CD4-positive, alpha-beta T cell (primary cell): ENCODE results near the gene IL19. TPM values are rescaled to one million over a fixed set of nuclear protein-coding genes. Genes with fewer than 3 reads are reported as not detected.

Experiments
- ATAC-seq: fragments of 200-7000 bp; cut with Tn5 transposase; one replicate; pipeline ENCODE4 v1.10.0; 2022; ENCODE audit warnings: mild to moderate bottlenecking; ENCODE audit not compliant: poor library complexity
- CTCF ChIA-PET: fragments of 350-600 bp; sonication (Branson Sonifier 250); formaldehyde crosslinking; loops from one replicate; lab custom pipeline; 2021; ENCODE audit warnings: antibody characterized with exemption, inconsistent platforms; lab: Charles Lee
- POLR2A ChIA-PET: fragments of 350-600 bp; sonication (Branson Sonifier 250); formaldehyde crosslinking; loops from one replicate; lab custom pipeline; 2021; ENCODE audit warnings: antibody characterized with exemption, inconsistent platforms; lab: Charles Lee
- DNase-seq, 14 experiments: peaks; one replicate each; pipeline ENCODE4 v3.0.0-alpha.2; 2013 to 2020; ENCODE audit warnings: mixed read lengths in 2 of 14
- H3K27ac ChIP-seq, 2 donors: one replicate each; pipeline versions ENCODE4 v1.5.1 to v1.7.0; 2013; ENCODE audit warnings: low read length in 2 of 2, low read depth in 1 of 2, mild to moderate bottlenecking in 1 of 2
- H3K27me3 ChIP-seq, 2 experiments: 1 replicate in 1 of 2; 2 replicates in 1 of 2; pipeline versions ENCODE4 v1.6.1 to v1.7.0; 2013; ENCODE audit warnings: low read length in 2 of 2, control low read depth in 1 of 2, mild to moderate bottlenecking in 1 of 2, moderate library complexity in 1 of 2; ENCODE audit not compliant: insufficient read depth in 2 of 2, control insufficient read depth in 1 of 2
- H3K36me3 ChIP-seq: one replicate; pipeline ENCODE4 v1.6.1; 2013; ENCODE audit warnings: low read length, control low read depth; ENCODE audit not compliant: insufficient read depth
- H3K4me1 ChIP-seq: one replicate; pipeline ENCODE4 v1.6.1; 2013; ENCODE audit warnings: low read length, control low read depth; ENCODE audit not compliant: insufficient read depth
- H3K4me3 ChIP-seq: one replicate; pipeline ENCODE4 v1.5.1; 2013; ENCODE audit warnings: mild to moderate bottlenecking, low read length, moderate library complexity
- H3K9me3 ChIP-seq, 2 experiments: 1 replicate in 1 of 2; 2 replicates in 1 of 2; pipeline versions ENCODE4 v1.6.1 to v1.7.0; 2013; ENCODE audit warnings: low read length in 2 of 2, mild to moderate bottlenecking in 2 of 2, control low read depth in 1 of 2, moderate library complexity in 1 of 2; ENCODE audit not compliant: control insufficient read depth in 1 of 2, insufficient read depth in 1 of 2
- H3K27ac Mint-ChIP-seq: one replicate; pipeline ENCODE4 v1.8.0; 2020; ENCODE audit warnings: mixed read lengths
- H3K27me3 Mint-ChIP-seq: one replicate; pipeline ENCODE4 v1.8.0; 2021; ENCODE audit warnings: mixed read lengths
- H3K36me3 Mint-ChIP-seq: one replicate; pipeline ENCODE4 v1.8.0; 2021; ENCODE audit warnings: low read depth, mixed read lengths
- H3K4me1 Mint-ChIP-seq: one replicate; pipeline ENCODE4 v1.8.0; 2021; ENCODE audit warnings: low read depth, mixed read lengths
- H3K4me3 Mint-ChIP-seq: one replicate; pipeline ENCODE4 v1.8.0; 2020; ENCODE audit warnings: mild to moderate bottlenecking, mixed read lengths
- H3K9me3 Mint-ChIP-seq: one replicate; pipeline ENCODE4 v1.8.0; 2020; ENCODE audit warnings: mixed read lengths
- intact Hi-C, 2 experiments: fragments of 100-400 bp; cut with DNase I in 1 of 2; cut with micrococcal nuclease in 1 of 2; formaldehyde crosslinking; loops; one replicate each; pipeline versions ENCODE4 v1.15.1 to v1.9.0; 2023 to 2025; cut with DNase I, micrococcal nuclease
- total RNA-seq, 174 experiments: library from RNA in 2 of 174; stranded (reverse) in 2 of 174; gene quantifications; one replicate each; pipeline ENCODE4 v1.2.3 and lab custom pipeline; 2021 to 2026
- TF ChIP-seq, protein P1 (sequence below): fragments of 200-600 bp; IDR thresholded peaks from one replicate; pipeline ENCODE4 v1.8.0; 2022; ENCODE audit warnings: antibody characterized with exemption, mild to moderate bottlenecking

The IL19 gene
- total RNA-seq, 2 experiments from 2014 or later = not detected

DNA sequence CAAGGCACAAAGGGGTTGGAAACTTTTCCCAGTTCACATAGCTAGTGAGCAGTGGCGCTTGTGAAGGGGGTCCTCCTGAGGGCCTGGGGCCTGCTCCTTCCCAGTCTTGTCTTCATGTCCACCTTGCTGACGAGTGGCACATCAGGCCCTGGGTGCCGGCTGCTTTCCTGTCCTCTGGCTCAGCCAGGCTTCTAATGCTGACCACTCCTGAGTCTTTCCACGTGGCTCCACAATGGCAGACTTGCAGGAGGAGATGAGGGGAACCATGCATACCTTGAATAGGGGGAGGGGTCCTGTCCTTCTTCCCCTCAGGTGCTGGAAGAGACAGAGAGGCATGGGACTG, 47.1 kb upstream of the IL19 start:
- Histone ChIP-seq H3K27ac (no peak overlapping the region), H3K4me3 (no peak overlapping the region), H3K27me3 (no peaks in the 10 kb centered on the region), H3K9me3 (no peaks in the 10 kb centered on the region), H3K4me1 (peaks cover 56% of the 10 kb centered on the region), H3K36me3 (peaks cover 2% of the 10 kb centered on the region)
- peaks cover 66% of the 10 kb centered on the region for H3K4me1 Mint-ChIP-seq
- no peak for DNase-seq
- no peak overlapping the region for H3K4me3 Mint-ChIP-seq
- no peaks in the 10 kb centered on the region for H3K27me3 Mint-ChIP-seq
- ChIA-PET POLR2A (interaction anchor here (0.7 kb wide), 1 partner anchor 80 kb away, joined by 4 read pairs; no protein-coding TSS in a partner anchor), CTCF (no interaction called here)
- no peaks in the 10 kb centered on the region for H3K9me3 Mint-ChIP-seq
- no peak overlapping the region for H3K27ac Mint-ChIP-seq
- intact Hi-C loops = loop anchor here in 1 of 2 experiments (5.0 kb wide), 1 partner anchor 36 kb away; no protein-coding TSS in a partner anchor
- TF ChIP-seq, protein P1, sequence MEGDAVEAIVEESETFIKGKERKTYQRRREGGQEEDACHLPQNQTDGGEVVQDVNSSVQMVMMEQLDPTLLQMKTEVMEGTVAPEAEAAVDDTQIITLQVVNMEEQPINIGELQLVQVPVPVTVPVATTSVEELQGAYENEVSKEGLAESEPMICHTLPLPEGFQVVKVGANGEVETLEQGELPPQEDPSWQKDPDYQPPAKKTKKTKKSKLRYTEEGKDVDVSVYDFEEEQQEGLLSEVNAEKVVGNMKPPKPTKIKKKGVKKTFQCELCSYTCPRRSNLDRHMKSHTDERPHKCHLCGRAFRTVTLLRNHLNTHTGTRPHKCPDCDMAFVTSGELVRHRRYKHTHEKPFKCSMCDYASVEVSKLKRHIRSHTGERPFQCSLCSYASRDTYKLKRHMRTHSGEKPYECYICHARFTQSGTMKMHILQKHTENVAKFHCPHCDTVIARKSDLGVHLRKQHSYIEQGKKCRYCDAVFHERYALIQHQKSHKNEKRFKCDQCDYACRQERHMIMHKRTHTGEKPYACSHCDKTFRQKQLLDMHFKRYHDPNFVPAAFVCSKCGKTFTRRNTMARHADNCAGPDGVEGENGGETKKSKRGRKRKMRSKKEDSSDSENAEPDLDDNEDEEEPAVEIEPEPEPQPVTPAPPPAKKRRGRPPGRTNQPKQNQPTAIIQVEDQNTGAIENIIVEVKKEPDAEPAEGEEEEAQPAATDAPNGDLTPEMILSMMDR = no peak
- no peak for ATAC-seq
- peaks cover 4% of the 10 kb centered on the region for H3K36me3 Mint-ChIP-seq

DNA sequence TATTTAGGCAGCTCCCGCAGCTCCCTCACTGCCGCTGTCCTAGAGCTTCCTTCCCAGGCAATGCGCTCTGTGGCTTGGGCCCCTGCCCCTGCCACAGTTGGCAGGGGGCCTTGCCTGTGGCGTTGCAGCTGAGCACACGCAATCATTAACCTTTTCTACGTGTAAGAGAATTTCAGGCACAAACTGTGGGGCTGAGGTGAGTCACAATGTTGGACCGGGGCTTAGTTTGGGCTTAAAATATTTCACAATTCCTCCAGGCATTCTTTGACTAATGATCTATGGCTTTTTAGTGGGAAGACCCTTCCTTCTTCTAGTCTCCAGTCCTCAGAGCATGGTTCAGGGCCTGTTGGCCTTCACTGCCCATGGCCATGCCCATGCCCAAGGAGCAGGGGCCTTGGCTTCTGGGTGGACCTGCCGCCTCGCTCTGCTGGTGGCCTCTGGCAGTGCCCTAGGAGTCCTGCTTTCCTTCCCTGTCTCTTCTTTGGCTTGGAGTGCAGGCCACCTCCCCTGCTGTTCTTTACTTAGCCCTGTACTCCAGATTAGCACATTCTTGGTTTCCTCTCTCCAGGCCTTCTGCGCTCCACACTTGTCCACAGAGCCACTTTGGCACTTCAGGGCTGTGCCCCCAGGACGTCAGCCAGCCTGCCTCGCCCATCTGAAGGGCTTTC, 46.6 kb upstream of the IL19 start:
- Histone ChIP-seq H3K36me3 (peaks cover 6% of the 10 kb centered on the region), H3K27ac (no peak overlapping the region), H3K4me3 (no peak overlapping the region), H3K27me3 (no peaks in the 10 kb centered on the region), H3K4me1 (peaks cover 55% of the 10 kb centered on the region), H3K9me3 (no peaks in the 10 kb centered on the region)
- DNase-seq = peak in 1 of 14 experiments; percentile 31
- intact Hi-C loops = loop anchor here in 1 of 2 experiments (2.0 to 5.0 kb wide), 2 partner anchors 21 to 37 kb away; no protein-coding TSS in a partner anchor
- Mint-ChIP-seq H3K36me3 (peaks cover 9% of the 10 kb centered on the region), H3K4me1 (peaks cover 61% of the 10 kb centered on the region), H3K4me3 (no peak overlapping the region), H3K27ac (peak overlapping the region; percentile 9), H3K9me3 (no peaks in the 10 kb centered on the region), H3K27me3 (no peaks in the 10 kb centered on the region)
- ATAC-seq = no peak
- CTCF ChIA-PET = interaction anchor here (0.9 to 2.1 kb wide), 2 partner anchors 11 to 258 kb away, joined by 3 to 11 read pairs; no protein-coding TSS in a partner anchor
- TF ChIP-seq, protein P1 = no peak
- POLR2A ChIA-PET = no interaction called here

DNA sequence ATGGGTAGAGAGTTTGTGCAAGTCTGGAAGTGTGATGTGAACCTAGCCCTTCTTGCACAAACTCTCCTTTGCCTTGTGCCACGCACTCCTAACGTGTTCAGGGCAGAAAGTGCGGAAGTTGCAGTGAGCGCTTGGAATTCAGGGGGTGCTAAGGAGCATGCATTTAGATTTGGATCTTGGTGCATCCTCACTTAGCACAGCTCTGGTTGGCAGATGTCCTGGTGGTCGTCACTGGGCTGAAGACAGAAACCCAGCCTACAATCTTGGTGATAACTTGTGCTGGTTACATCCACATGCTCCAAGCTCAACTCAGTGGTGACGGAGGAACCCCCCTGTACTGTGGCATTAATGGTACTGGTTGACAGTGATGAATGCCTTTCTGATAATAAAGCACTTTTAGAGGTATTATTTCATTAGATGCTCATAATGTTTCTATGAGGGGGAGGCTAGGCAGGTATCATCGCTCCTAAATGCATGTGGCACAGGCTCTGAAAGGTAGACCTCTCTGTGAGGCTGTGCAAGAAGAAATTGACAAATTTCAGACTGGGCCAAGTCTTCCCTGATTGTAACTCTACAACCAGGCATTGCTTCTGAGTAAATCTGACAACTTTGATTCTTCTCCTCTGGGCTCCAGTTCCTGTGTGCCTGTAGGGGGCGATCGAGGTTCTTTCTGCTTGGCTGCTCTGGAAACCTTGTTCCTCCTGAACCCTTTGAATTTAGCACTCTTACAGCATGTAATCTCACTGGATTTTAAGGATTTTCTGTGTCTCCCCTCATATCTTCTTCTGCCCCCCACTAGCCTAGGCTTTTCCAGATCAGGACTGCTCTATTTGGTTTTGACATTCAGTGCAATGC, 45.2 kb upstream of the IL19 start:
- Histone ChIP-seq H3K36me3 (peaks cover 19% of the 10 kb centered on the region), H3K9me3 (no peaks in the 10 kb centered on the region), H3K27me3 (no peaks in the 10 kb centered on the region), H3K4me1 (peaks cover 51% of the 10 kb centered on the region), H3K27ac (no peak overlapping the region), H3K4me3 (no peak overlapping the region)
- TF ChIP-seq, protein P1 = peak; percentile 47
- peaks cover 23% of the 10 kb centered on the region for H3K36me3 Mint-ChIP-seq
- no peaks in the 10 kb centered on the region for H3K27me3 Mint-ChIP-seq
- no peaks in the 10 kb centered on the region for H3K9me3 Mint-ChIP-seq
- POLR2A ChIA-PET = interaction anchor here (0.7 to 1.5 kb wide), 3 partner anchors 15 to 196 kb away, joined by 3 to 5 read pairs (median 3); partner anchors contain the start of gene FCMR
- H3K27ac Mint-ChIP-seq = peak overlapping the region; percentile 62
- DNase-seq = peak; percentile 40 to 82 (median 55)
- H3K4me1 Mint-ChIP-seq = peaks cover 50% of the 10 kb centered on the region
- intact Hi-C loops = loop anchor here (2.0 to 5.0 kb wide), 2 partner anchors 23 to 352 kb away; no protein-coding TSS in a partner anchor
- H3K4me3 Mint-ChIP-seq = no peak overlapping the region
- CTCF ChIA-PET = interaction anchor here (0.9 to 2.9 kb wide), 18 partner anchors 8 to 257 kb away, joined by 3 to 20 read pairs (median 6); no protein-coding TSS in a partner anchor
- peak; percentile 54 for ATAC-seq
